ENCODE measurements around the gene OR4C6.

The OR4C6 gene

GRCh38 chr11:55661901-55662300 lies at the start of gene OR4C6:
Gene OR4C6, plus strand, starts transcription at chr11:55662201. Its CDS starts 2,966 bp downstream, at chr11:55665167.
- no peak for DNase-seq (ENCODE audit: low spot score)

DNA sequence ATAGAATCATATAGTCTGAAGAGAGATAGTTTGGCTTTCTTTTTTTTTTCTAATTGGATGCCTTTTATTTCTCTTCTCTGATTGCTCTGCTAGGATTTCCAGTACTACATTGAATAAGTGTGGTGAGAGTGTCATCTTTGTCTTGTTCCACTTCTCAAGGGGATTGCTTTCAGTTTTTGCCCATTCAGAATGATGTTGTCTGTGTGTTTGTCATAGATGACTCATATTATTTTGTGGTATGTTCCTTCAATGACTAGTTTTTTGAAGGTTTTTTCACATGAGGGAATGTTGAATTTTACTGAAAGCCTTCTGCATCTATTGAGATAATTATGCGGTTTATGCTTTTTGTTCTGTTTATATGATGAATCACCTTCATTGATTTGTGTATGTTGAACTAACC lies 37.5 kb upstream of the OR4C6 start:
- DNase-seq (ENCODE audit: low spot score) = no peak

GRCh38 chr11:55634813-55635212 lies 27.2 kb upstream of the OR4C6 start, which contains the start of gene OR4P4:
Gene OR4P4, plus strand, starts transcription at chr11:55635113.
- no peak for DNase-seq (ENCODE audit: low spot score)

DNA sequence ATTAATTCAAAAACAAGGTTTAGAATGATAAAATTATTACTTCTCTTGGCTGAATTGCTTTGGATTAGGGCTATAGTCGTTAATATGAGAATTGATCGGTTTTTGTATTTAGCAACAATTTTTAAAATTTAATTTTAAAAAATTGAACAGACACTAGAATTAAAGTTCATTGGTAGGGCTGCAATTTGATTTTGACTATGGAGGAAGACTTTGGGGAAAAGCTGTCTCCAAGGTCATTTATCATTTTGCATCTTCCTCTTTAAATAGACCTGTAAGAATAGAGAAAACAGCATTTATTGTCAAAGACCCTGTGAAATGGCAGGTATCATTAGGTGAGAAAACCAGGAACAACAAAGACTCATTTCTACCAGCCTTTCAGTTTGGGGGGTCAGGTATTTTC lies 14.0 kb upstream of the OR4C6 start, which contains the start of gene OR4S2:
Gene OR4S2, plus strand, starts transcription at position 301 of the 400 bp plus-strand sequence. CDS start 2,577 bp downstream, outside the sequence.
- DNase-seq (ENCODE audit: low spot score) = no peak

DNA sequence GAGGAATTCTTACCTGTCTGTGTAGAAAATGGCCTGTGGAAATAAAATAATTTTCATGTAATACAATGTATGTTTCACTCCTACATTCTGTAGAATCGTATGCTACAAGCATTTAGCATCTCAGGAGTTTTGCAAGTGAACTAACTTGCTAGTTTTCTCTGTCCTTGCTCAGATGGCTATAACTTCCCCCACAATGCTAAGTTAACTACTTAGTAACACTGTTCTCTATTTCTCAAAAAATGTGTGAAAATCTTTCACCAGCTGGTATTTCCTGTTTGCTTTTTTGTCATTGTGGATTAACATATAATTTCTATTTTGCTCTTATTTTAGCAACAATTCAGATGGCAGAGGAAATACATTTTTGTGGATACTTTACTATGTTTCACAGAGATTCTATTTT lies 9.4 kb upstream of the OR4C6 start:
- no peak for DNase-seq (ENCODE audit: low spot score)

GRCh38 chr11:55655096-55655495 lies 6.9 kb upstream of the OR4C6 start:
- DNase-seq (ENCODE audit: low spot score) = no peak

GRCh38 chr11:55658031-55658573 lies 3.9 kb upstream of the OR4C6 start:
- DNase-seq (ENCODE audit: low spot score) = no peak

- no peak for DNase-seq (ENCODE audit: low spot score)
Measured at GRCh38 chr11:55658608-55659007, 3.4 kb upstream of the OR4C6 start.

GRCh38 chr11:55669376-55669775 lies 7.4 kb downstream of the OR4C6 start:
- no peak for DNase-seq (ENCODE audit: low spot score)

GRCh38 chr11:55673860-55674259 lies 11.9 kb downstream of the OR4C6 start:
- DNase-seq (ENCODE audit: low spot score) = no peak

- no peak for DNase-seq (ENCODE audit: low spot score)
Measured at GRCh38 chr11:55697817-55698216, 35.8 kb downstream of the OR4C6 start.

DNA sequence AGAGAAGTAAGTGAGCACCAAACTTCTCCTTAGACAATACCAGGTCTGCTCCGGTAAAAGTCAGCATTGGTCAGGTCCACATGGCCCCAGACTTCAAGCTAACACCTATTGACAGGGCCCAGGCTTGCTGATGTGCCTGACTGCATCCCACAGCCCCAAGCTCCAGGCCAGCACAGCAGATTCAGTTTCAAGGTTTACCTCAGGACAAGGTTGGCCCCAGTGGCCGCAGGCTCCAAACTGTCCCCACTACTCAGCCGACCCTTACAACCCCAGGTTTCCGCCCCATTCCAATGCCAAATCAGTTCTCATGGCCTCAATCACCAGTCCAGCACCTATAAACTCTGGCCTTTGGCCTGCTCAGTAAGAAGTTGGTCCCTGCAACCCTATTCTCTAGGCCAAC lies 39.4 kb downstream of the OR4C6 start:
- no peak for DNase-seq (ENCODE audit: low spot score)

DNA sequence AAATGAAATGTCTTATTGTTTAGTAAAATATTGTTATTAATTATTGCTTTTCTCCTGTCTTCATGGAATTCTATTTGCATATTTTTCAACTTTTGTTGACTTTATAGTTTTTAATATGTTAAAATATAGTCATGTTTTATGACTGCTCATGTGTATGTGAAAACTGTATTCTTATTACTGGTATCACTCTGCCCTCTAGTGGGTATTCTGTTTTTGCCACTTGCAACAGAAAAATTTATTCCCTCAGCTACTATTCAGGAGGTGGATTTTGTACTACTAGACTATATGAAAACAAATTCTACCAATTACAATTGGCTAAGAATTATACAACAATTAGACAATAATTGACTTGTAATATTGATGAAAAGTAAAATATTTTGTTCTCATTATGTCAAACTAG lies 45.0 kb downstream of the OR4C6 start:
- no peak for DNase-seq (ENCODE audit: low spot score)

- no peak for DNase-seq (ENCODE audit: low spot score)
Measured at GRCh38 chr11:55714982-55715888, 53.2 kb downstream of the OR4C6 start.

Measured in ecto neural progenitor cell (in vitro differentiated cells).